Gastrocnemius medialis (tissue), 4 donors: ENCODE data around the gene DOCK6.

Source experiments
- CTCF ChIP-seq, 5 experiments: fragments of 450-650 bp in 3 of 5; fragments of 200-600 bp in 2 of 5; sonication (generic) in 2 of 5; IDR thresholded peaks in 4 of 5; conservative IDR thresholded peaks in 1 of 5; 1 replicate in 4 of 5; 2 replicates in 1 of 5; pipeline ENCODE4 v1.5.1; 2016 to 2019; ENCODE audit warnings: antibody characterized with exemption in 5 of 5, mild to moderate bottlenecking in 3 of 5, moderate library complexity in 3 of 5
- POLR2A ChIP-seq, 2 donors: fragments of 450-650 bp; IDR thresholded peaks; one replicate each; pipeline ENCODE4 v1.6.1; 2017; ENCODE audit warnings: antibody characterized with exemption in 2 of 2, mild to moderate bottlenecking in 2 of 2, moderate library complexity in 2 of 2

- TF ChIP-seq POLR2A (IDR thresholded peaks at IDR 0.05) (no peak), CTCF (IDR thresholded peaks at IDR 0.05 in 4 of 5, conservative IDR thresholded peaks at IDR 0.05 in 1 of 5) (no peak)
Observed at GRCh38 chr19:11200931-11201330, 61.4 kb downstream of the DOCK6 start.
